Thyroid gland (tissue), 4 donors: ENCODE results near the gene PLCL1. TPM values are rescaled to one million over a fixed set of nuclear protein-coding genes. Genes with fewer than 3 reads are reported as not detected.

Experiments used
- DNase-seq, 2 donors: peaks; one replicate each; pipeline ENCODE4 v3.0.0-alpha.2; 2019
- H3K27ac ChIP-seq, 3 donors: fragments of 200-600 bp; sonication (generic); 1 replicate in 2 of 3; 2 replicates in 1 of 3; pipeline ENCODE4 v1.5.1; 2016 to 2019; ENCODE audit warnings: mild to moderate bottlenecking in 1 of 3, moderate library complexity in 1 of 3
- H3K27me3 ChIP-seq: fragments of 200-600 bp; sonication (generic); one replicate; pipeline ENCODE4 v1.5.1; 2019
- H3K36me3 ChIP-seq, 2 donors: fragments of 200-600 bp; sonication (generic); one replicate each; pipeline ENCODE4 v1.5.1; 2016 to 2019
- H3K4me1 ChIP-seq, 2 donors: fragments of 200-600 bp; sonication (generic); one replicate each; pipeline ENCODE4 v1.5.1; 2017 to 2019
- H3K4me3 ChIP-seq, 3 donors: fragments of 200-600 bp; sonication (generic); replicated peaks in 1 of 3; 1 replicate in 2 of 3; 2 replicates in 1 of 3; pipeline ENCODE4 v1.5.1; 2016; ENCODE audit warnings: mild to moderate bottlenecking in 1 of 3
- H3K9me3 ChIP-seq: fragments of 200-600 bp; sonication (generic); one replicate; pipeline ENCODE4 v1.5.1; 2017
- POLR2A ChIP-seq, 2 donors: fragments of 450-650 bp; IDR thresholded peaks; one replicate each; pipeline ENCODE4 v1.6.1; 2017; ENCODE audit warnings: antibody characterized with exemption in 2 of 2, mild to moderate bottlenecking in 2 of 2, moderate library complexity in 1 of 2
- WGBS, 2 donors: methylation state at CpG; one replicate each; pipeline ENCODE4 v1.1.5; 2017; 5-methylcytosine and 5-hydroxymethylcytosine counted together
- intact Hi-C: fragments of 100-400 bp; cut with DNase I; formaldehyde crosslinking; loops from one replicate; pipeline ENCODE4 v1.15.1; 2023
- total RNA-seq, 4 donors: library from RNA; depleted of rRNA; stranded (reverse); fragments of >200 nt; gene quantifications; one replicate each; pipeline ENCODE4 v1.2.3, GENCODE V29; 2016
- TF ChIP-seq, protein P1 (sequence below), 6 experiments: fragments of 200-600 bp in 3 of 6; fragments of 450-650 bp in 3 of 6; sonication (generic) in 3 of 6; IDR thresholded peaks; one replicate each; pipeline ENCODE4 v1.5.1; 2016 to 2019; ENCODE audit warnings: antibody characterized with exemption in 6 of 6, mild to moderate bottlenecking in 2 of 6, inconsistent platforms in 1 of 6, moderate library complexity in 1 of 6

PLCL1 gene
- total RNA-seq, 4 donors from 2014 or later: 9.1 to 11.8 (median 9.9) TPM

DNA sequence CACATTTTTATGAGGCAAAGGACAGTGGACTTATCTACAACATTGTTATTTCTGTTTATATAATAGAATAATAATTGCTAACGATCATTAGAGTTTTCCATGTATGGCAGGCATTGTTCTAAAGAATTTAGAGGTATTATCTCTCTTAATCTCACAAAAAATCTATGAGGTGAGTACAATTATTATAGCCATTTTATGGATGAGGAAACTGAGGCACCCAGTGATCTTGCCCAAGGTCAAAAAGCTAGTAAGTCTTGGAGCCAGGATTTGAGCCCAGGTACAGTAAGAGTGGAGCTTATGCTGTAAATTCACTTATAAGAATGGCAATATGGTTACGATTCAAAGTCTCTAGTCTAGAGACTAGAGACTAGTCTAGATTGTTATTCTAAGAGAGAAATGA, 331.7 kb downstream of the PLCL1 start:
- no peaks in the 10 kb centered on the region for H3K36me3 ChIP-seq
- H3K27ac ChIP-seq: no peak overlapping the region
- intact Hi-C loops: no loop called here
- no peaks in the 10 kb centered on the region for H3K27me3 ChIP-seq
- 94 to 95% methylated on average over 2 of the region's 2 CpGs for whole genome bisulfite sequencing, 2 donors
- H3K9me3 ChIP-seq: no peaks in the 10 kb centered on the region
- TF ChIP-seq, protein P1, sequence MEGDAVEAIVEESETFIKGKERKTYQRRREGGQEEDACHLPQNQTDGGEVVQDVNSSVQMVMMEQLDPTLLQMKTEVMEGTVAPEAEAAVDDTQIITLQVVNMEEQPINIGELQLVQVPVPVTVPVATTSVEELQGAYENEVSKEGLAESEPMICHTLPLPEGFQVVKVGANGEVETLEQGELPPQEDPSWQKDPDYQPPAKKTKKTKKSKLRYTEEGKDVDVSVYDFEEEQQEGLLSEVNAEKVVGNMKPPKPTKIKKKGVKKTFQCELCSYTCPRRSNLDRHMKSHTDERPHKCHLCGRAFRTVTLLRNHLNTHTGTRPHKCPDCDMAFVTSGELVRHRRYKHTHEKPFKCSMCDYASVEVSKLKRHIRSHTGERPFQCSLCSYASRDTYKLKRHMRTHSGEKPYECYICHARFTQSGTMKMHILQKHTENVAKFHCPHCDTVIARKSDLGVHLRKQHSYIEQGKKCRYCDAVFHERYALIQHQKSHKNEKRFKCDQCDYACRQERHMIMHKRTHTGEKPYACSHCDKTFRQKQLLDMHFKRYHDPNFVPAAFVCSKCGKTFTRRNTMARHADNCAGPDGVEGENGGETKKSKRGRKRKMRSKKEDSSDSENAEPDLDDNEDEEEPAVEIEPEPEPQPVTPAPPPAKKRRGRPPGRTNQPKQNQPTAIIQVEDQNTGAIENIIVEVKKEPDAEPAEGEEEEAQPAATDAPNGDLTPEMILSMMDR (IDR thresholded peaks at IDR 0.05): no peak
- TF ChIP-seq POLR2A (IDR thresholded peaks at IDR 0.05): no peak
- no peak for DNase-seq
- H3K4me1 ChIP-seq: no peaks in the 10 kb centered on the region
- H3K4me3 ChIP-seq: no peak overlapping the region

DNA sequence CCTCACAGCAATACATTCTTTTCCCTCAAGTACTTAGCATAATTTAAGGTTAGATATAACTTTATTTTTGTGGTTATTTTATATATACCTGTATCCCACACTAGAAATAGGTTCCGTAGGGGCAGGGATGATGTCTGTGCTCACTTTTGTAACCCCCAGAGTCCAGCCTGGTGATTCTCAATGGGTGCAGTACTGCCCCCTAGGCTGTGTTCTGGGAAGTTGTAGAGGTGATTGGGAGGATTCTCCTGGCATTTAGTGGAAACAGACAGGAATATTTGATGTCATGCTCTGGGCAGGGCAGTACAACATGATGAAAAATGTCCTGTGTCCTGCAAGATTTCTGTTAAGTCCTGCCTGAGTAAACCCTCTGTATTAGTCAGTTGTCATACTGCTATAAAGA, 333.3 kb downstream of the PLCL1 start:
- TF ChIP-seq, protein P1 (IDR thresholded peaks at IDR 0.05): no peak
- no peak for TF ChIP-seq POLR2A (IDR thresholded peaks at IDR 0.05)

DNA sequence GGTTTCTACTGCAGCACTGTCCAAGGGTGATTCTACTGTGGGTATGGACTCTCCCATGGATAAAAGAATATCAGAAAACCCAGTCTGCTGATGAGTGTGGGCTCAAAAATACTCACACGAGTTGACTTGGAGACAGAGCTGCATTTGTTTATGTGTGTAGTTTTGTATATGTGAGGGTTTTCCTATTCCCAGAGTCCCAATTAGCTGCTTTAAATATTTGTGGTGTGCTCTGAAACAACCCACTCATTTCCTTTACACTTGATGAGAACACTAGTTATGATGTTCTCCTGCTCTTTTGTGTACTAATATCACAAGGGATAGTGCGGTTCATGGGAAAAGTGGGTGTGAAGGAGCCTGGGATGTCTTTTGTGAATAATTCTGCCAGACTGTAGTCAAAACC, 337.3 kb downstream of the PLCL1 start:
- intact Hi-C loops: no loop called here
- no peak overlapping the region for H3K4me3 ChIP-seq
- H3K27ac ChIP-seq: no peak overlapping the region
- 79 to 88% methylated on average over 2 of the region's 2 CpGs for WGBS, 2 donors
- no peak for TF ChIP-seq POLR2A (IDR thresholded peaks at IDR 0.05)
- TF ChIP-seq, protein P1 (IDR thresholded peaks at IDR 0.05): no peak
- no peaks in the 10 kb centered on the region for H3K4me1 ChIP-seq
- no peaks in the 10 kb centered on the region for H3K36me3 ChIP-seq
- H3K27me3 ChIP-seq: no peaks in the 10 kb centered on the region
- no peak for DNase-seq
- H3K9me3 ChIP-seq: no peaks in the 10 kb centered on the region

More for the DNA sequence above, 333.3 kb downstream of the PLCL1 start:
- Histone ChIP-seq H3K4me1 (no peaks in the 10 kb centered on the region), H3K27ac (no peak overlapping the region), H3K27me3 (no peaks in the 10 kb centered on the region), H3K9me3 (no peaks in the 10 kb centered on the region), H3K4me3 (no peak overlapping the region), H3K36me3 (no peaks in the 10 kb centered on the region)
- intact Hi-C loops: no loop called here
- DNase-seq: no peak
- 91 to 97% methylated on average over 1 of the region's 1 CpG for WGBS, 2 donors

DNA sequence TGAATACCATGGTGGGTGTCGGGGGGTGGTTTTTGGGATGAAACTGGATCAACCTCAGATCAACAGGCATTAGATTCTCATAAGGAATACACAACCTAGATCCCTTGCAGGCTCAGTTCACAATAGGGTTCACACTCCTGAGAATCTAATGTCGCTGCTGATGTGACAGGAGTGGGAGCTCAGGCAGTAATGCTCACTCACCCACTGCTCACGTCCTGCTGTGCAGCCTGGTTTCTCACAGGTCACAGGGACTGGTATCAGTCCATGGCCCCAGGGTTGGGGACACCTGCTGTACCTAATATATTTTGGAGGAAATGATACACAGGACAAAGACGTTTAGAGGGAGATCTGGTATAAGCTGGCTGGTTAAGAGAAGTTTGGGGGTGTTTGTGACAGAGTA, 338.8 kb downstream of the PLCL1 start:
- 77 to 81% methylated on average over 4 of the region's 4 CpGs for WGBS, 2 donors
- H3K4me1 ChIP-seq: no peaks in the 10 kb centered on the region
- no peaks in the 10 kb centered on the region for H3K9me3 ChIP-seq
- no peaks in the 10 kb centered on the region for H3K36me3 ChIP-seq
- intact Hi-C loops: no loop called here
- no peak overlapping the region for H3K27ac ChIP-seq
- no peak overlapping the region for H3K4me3 ChIP-seq
- no peak for TF ChIP-seq POLR2A (IDR thresholded peaks at IDR 0.05)
- TF ChIP-seq, protein P1 (IDR thresholded peaks at IDR 0.05): no peak
- no peak for DNase-seq
- H3K27me3 ChIP-seq: no peaks in the 10 kb centered on the region

DNA sequence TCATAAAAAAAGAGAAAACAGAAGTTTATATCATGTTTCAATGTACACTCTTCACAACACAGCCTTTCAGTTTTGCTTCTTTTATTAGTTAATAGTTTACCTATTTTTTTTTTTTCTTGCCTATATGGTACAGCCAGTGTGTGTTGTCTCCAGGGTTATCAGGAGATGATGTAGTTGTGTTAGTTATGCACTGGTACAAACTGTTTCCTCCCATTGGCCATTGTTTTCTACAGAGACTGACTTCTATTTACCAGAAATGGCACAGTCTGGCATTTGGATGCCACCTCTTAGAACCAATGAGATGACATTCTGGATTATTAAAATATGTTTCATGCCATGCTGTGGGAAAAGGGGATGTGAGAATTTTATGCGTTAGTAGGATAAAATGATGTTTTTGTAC, 339.4 kb downstream of the PLCL1 start:
- no peak for TF ChIP-seq POLR2A (IDR thresholded peaks at IDR 0.05)
- TF ChIP-seq, protein P1 (IDR thresholded peaks at IDR 0.05): no peak

More for the DNA sequence above, 339.4 kb downstream of the PLCL1 start:
- no peaks in the 10 kb centered on the region for H3K36me3 ChIP-seq
- no peaks in the 10 kb centered on the region for H3K9me3 ChIP-seq
- H3K27me3 ChIP-seq: no peaks in the 10 kb centered on the region
- intact Hi-C loops: no loop called here
- 92 to 95% methylated on average over 1 of the region's 1 CpG for WGBS, 2 donors
- H3K4me3 ChIP-seq: no peak overlapping the region
- H3K27ac ChIP-seq: no peak overlapping the region
- no peak for DNase-seq
- H3K4me1 ChIP-seq: no peaks in the 10 kb centered on the region
